Measurements from ENCODE around the gene SLC39A11. TPM values are rescaled to one million over a fixed set of nuclear protein-coding genes. Genes with fewer than 3 reads are reported as not detected.

The SLC39A11 gene
- total RNA-seq, 1 experiment from 2014 or later, result 15.2 TPM

DNA sequence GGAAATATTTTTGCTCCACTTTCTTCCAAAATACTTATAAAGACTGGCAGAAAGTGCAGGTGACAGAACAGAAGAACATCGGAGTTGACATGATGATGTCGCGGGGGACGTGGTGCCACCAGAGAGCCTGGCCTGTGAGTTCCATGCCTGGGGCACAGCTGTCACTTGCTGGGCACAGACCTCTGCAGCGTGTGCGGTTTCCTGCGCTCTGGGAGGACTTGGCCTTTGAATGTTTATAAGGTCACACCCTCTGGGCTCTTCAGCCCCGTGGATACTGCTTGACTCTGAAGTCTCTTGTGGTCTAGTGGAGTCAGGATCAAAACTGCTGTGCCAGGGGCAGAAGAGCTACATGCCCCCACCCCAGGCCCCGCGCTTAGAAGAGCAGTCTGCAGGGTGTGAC lies 357.9 kb downstream of the SLC39A11 start:
- H2BK5ac ChIP-seq (ENCODE audit: insufficient read length, low read length), result no peak overlapping the region
- no peak for TF ChIP-seq CTCF (conservative IDR thresholded peaks at IDR 0.05)
- H3T11ph ChIP-seq (ENCODE audit: low read length), result no peak overlapping the region
- H3K9me3 ChIP-seq (ENCODE audit: control insufficient read depth, low read depth, low read length), result no peaks in the 10 kb centered on the region
- no peaks in the 10 kb centered on the region for H4K20me1 ChIP-seq (ENCODE audit: control insufficient read depth, insufficient read depth, insufficient read length)
- no peak overlapping the region for H3K27ac ChIP-seq (ENCODE audit: insufficient read length, low read depth, low read length)
- DNase-seq, result no peak
- H3K23ac ChIP-seq (ENCODE audit: insufficient read length, low read depth, low read length), result no peak overlapping the region
- H3K9me3 Mint-ChIP-seq, result no peaks in the 10 kb centered on the region
- H2BK12ac ChIP-seq (ENCODE audit: insufficient read length, low read depth, low read length), result no peak overlapping the region
- H2BK20ac ChIP-seq (ENCODE audit: low read depth, low read length, poor library complexity, severe bottlenecking), result no peak overlapping the region
- no peak overlapping the region for H3K4me3 Mint-ChIP-seq
- H3K4me1 Mint-ChIP-seq, result no peaks in the 10 kb centered on the region
- H3K18ac ChIP-seq (ENCODE audit: insufficient read length, low read depth, low read length), result no peak overlapping the region
- no peak overlapping the region for H3K4ac ChIP-seq (ENCODE audit: low read depth, low read length)
- H3K27me3 Mint-ChIP-seq (ENCODE audit: low read depth), result no peaks in the 10 kb centered on the region; the same call in 1 of the 2 replicates
- H3K23me2 ChIP-seq (ENCODE audit: insufficient read length, low read depth, low read length, poor library complexity, severe bottlenecking), result no peaks in the 10 kb centered on the region
- no peaks in the 10 kb centered on the region for H3K79me1 ChIP-seq (ENCODE audit: insufficient read depth, low read depth, low read length, poor library complexity, severe bottlenecking)
- H3K4me2 ChIP-seq (ENCODE audit: insufficient read depth, insufficient read length, low read length), result no peak overlapping the region
- no peak overlapping the region for H2AFZ ChIP-seq (ENCODE audit: low read length)
- H3K27me3 ChIP-seq (ENCODE audit: insufficient read depth, low read length), result no peaks in the 10 kb centered on the region
- H2AK5ac ChIP-seq (ENCODE audit: insufficient read length, low read length), result no peak overlapping the region
- no peaks in the 10 kb centered on the region for H3K4me1 ChIP-seq (ENCODE audit: insufficient read depth, low read length)
- H3K56ac ChIP-seq (ENCODE audit: insufficient read length, low read depth, low read length), result no peak overlapping the region
- H3K36me3 Mint-ChIP-seq (ENCODE audit: insufficient read depth in 1 of 3, low read depth in 3 of 3), result no peaks in the 10 kb centered on the region
- no peaks in the 10 kb centered on the region for H3K79me2 ChIP-seq (ENCODE audit: insufficient read depth, low read length)
- H3K27ac Mint-ChIP-seq, result peak overlapping the region in 1 of 3 experiments; percentile 57; a peak in 1 of 7 replicates
- H2BK120ac ChIP-seq (ENCODE audit: low read depth, low read length, poor library complexity, severe bottlenecking), result no peak overlapping the region
- no peak overlapping the region for H2BK15ac ChIP-seq (ENCODE audit: low read depth, low read length)
- no peak overlapping the region for H4K5ac ChIP-seq (ENCODE audit: insufficient read length, low read depth, low read length)
- H3K14ac ChIP-seq (ENCODE audit: insufficient read depth, low read length), result no peak overlapping the region
- no peak overlapping the region for H4K8ac ChIP-seq (replicated peaks; ENCODE audit: insufficient read length, low read depth, low read length)
- H3K9ac ChIP-seq (ENCODE audit: extremely low read depth, insufficient read length, low read length), result no peak overlapping the region
- no peak overlapping the region for H4K91ac ChIP-seq (ENCODE audit: insufficient read length, low read depth, low read length)
- WGBS (ENCODE audit: extremely low coverage, insufficient read length, low lambda C conversion rate), result no CpG with 5 or more reads among the region's 10 CpGs
